Neural progenitor cell (in vitro differentiated cells): Measurements from ENCODE around the gene TMEM150C. TPM values are rescaled to one million over a fixed set of nuclear protein-coding genes. Genes with fewer than 3 reads are reported as not detected.

Experiments used
- DNase-seq: peaks from one replicate; pipeline ENCODE4 v3.0.0-alpha.2; 2016; ENCODE audit warnings: low spot score
- H2AFZ ChIP-seq: fragments of 200-600 bp; sonication (generic); replicated peaks from 2 replicates; pipeline ENCODE4 v1.6.1; 2016; ENCODE audit warnings: antibody characterized with exemption
- H3F3A ChIP-seq: fragments of 200-600 bp; sonication (generic); 2 replicates; pipeline ENCODE4 v1.6.1; 2016; ENCODE audit warnings: antibody characterized with exemption, low read depth
- H3K27ac ChIP-seq: fragments of 200-600 bp; sonication (generic); 2 replicates; pipeline ENCODE4 v1.5.1; 2016; ENCODE audit warnings: mild to moderate bottlenecking
- H3K27me3 ChIP-seq: fragments of 200-600 bp; sonication (generic); 2 replicates; pipeline ENCODE4 v1.6.1; 2016; ENCODE audit warnings: mild to moderate bottlenecking, moderate library complexity
- H3K36me3 ChIP-seq: fragments of 200-600 bp; sonication (generic); 2 replicates; pipeline ENCODE4 v1.5.1; 2016
- H3K4me1 ChIP-seq: fragments of 200-600 bp; sonication (generic); 2 replicates; pipeline ENCODE4 v1.6.1; 2016; ENCODE audit warnings: mixed run types
- H3K4me2 ChIP-seq: fragments of 200-600 bp; sonication (generic); 2 replicates; pipeline ENCODE4 v1.6.1; 2016
- H3K4me3 ChIP-seq: fragments of 200-600 bp; sonication (generic); 2 replicates; pipeline ENCODE4 v1.5.1; 2016
- H3K79me2 ChIP-seq: fragments of 200-600 bp; sonication (generic); 2 replicates; pipeline ENCODE4 v1.6.1; 2016; ENCODE audit warnings: low read depth
- H3K9ac ChIP-seq: fragments of 200-600 bp; sonication (generic); 2 replicates; pipeline ENCODE4 v1.6.1; 2016
- H3K9me3 ChIP-seq: fragments of 200-600 bp; sonication (generic); 2 replicates; pipeline ENCODE4 v1.5.1; 2016; ENCODE audit warnings: low read depth
- H4K20me1 ChIP-seq: fragments of 200-600 bp; sonication (generic); 2 replicates; pipeline ENCODE4 v1.6.1; 2016; ENCODE audit warnings: low read depth
- H3K27ac Mint-ChIP-seq: 3 replicates; pipeline ENCODE4 v1.8.0; 2021; ENCODE audit warnings: mixed read lengths
- H3K27me3 Mint-ChIP-seq: 2 replicates; pipeline ENCODE4 v1.8.0; 2022; ENCODE audit warnings: low read depth, mild to moderate bottlenecking, inconsistent platforms, moderate library complexity, mixed read lengths; ENCODE audit not compliant: insufficient read depth
- H3K36me3 Mint-ChIP-seq: 3 replicates; pipeline ENCODE4 v1.8.0; 2021; ENCODE audit warnings: mixed read lengths
- H3K4me1 Mint-ChIP-seq: 3 replicates; pipeline ENCODE4 v1.8.0; 2021; ENCODE audit warnings: mixed read lengths
- H3K4me3 Mint-ChIP-seq: 3 replicates; pipeline ENCODE4 v1.8.0; 2021; ENCODE audit warnings: mild to moderate bottlenecking, moderate library complexity, mixed read lengths
- H3K9me3 Mint-ChIP-seq: 3 replicates; pipeline ENCODE4 v1.8.0; 2020; ENCODE audit warnings: mixed read lengths
- CTCF ChIP-seq: fragments of 200-600 bp; sonication (generic); IDR thresholded peaks from 2 replicates; pipeline ENCODE4 v1.5.1; 2017; ENCODE audit warnings: antibody characterized with exemption, mild to moderate bottlenecking
- EZH2 ChIP-seq: fragments of 200-600 bp; sonication (generic); IDR thresholded peaks from 2 replicates; pipeline ENCODE4 v1.6.1; 2017; ENCODE audit warnings: antibody characterized with exemption, mild to moderate bottlenecking, moderate library complexity
- EZH2phosphoT487 ChIP-seq: fragments of 200-600 bp; sonication (generic); IDR thresholded peaks from 2 replicates; pipeline ENCODE4 v1.6.1; 2017; ENCODE audit warnings: antibody characterized with exemption
- total RNA-seq: library from RNA; depleted of rRNA; stranded (reverse); fragments of >200 nt; gene quantifications from 2 replicates; pipeline ENCODE4 v1.2.3, GENCODE V29; 2015; ENCODE audit warnings: low replicate concordance

The TMEM150C gene
- total RNA-seq, 1 donor from 2014 or later, result 3.8 TPM

GRCh38 chr4:82525307-82525911, 36.4 kb downstream of the TMEM150C start:
- H3K4me1 Mint-ChIP-seq, result peaks cover 11% of the 10 kb centered on the region
- peaks cover 2% of the 10 kb centered on the region for H3K27me3 Mint-ChIP-seq
- no peaks in the 10 kb centered on the region for H4K20me1 ChIP-seq
- no peak overlapping the region for H3K27ac ChIP-seq
- no peak for DNase-seq
- peaks cover 3% of the 10 kb centered on the region for H3F3A ChIP-seq
- no peaks in the 10 kb centered on the region for H3K79me2 ChIP-seq
- no peak overlapping the region for H3K4me3 ChIP-seq
- H3K4me3 Mint-ChIP-seq, result no peak overlapping the region
- H3K9me3 Mint-ChIP-seq, result no peaks in the 10 kb centered on the region
- H3K36me3 Mint-ChIP-seq, result no peaks in the 10 kb centered on the region
- no peak overlapping the region for H3K27ac Mint-ChIP-seq
- H3K36me3 ChIP-seq, result no peaks in the 10 kb centered on the region
- H3K4me2 ChIP-seq, result no peak overlapping the region
- TF ChIP-seq CTCF (no peak), EZH2 (no peak), EZH2phosphoT487 (no peak)
- no peak overlapping the region for H3K9ac ChIP-seq
- H3K27me3 ChIP-seq, result no peaks in the 10 kb centered on the region
- H3K4me1 ChIP-seq, result peaks cover 12% of the 10 kb centered on the region
- H2AFZ ChIP-seq, result no peak overlapping the region
- H3K9me3 ChIP-seq, result no peaks in the 10 kb centered on the region

DNA sequence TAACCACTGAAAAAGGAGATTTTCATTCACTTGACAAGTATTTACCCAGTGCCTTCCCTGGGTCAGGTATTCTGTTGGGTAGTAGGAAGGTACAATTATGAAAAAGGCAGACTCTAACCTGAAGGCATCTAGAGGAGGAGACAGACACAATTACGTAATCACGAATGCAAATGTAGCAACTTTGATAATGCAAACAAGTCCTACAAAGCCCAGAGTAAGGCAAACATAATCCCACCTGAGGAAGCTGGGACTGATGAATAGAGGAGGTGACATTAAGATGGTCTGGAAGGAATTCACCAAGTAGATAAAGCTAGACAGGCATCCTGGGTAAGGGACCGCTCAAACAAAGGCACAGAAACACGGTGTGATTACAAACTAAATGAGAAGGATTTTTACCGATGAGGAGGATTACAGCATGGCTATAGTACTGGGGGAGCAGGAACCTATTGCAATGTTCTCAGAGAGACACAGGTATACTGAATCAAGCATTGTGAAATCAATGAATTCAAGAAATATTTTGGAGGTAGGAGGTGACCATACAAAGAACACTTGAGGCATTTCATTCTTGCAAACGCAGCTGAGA, 37.1 kb downstream of the TMEM150C start:
- Mint-ChIP-seq H3K36me3 (no peaks in the 10 kb centered on the region), H3K27ac (no peak overlapping the region), H3K4me1 (peaks cover 11% of the 10 kb centered on the region), H3K4me3 (no peak overlapping the region), H3K9me3 (no peaks in the 10 kb centered on the region), H3K27me3 (peaks cover 2% of the 10 kb centered on the region)
- H3K4me2 ChIP-seq, result peak overlapping the region; percentile 12
- DNase-seq, result no peak
- H4K20me1 ChIP-seq, result no peaks in the 10 kb centered on the region
- H3K79me2 ChIP-seq, result no peaks in the 10 kb centered on the region
- H3K27me3 ChIP-seq, result no peaks in the 10 kb centered on the region
- no peak for TF ChIP-seq CTCF
- TF ChIP-seq EZH2, result no peak
- no peak for TF ChIP-seq EZH2phosphoT487
- no peaks in the 10 kb centered on the region for H3K9me3 ChIP-seq
- no peak overlapping the region for H3K4me3 ChIP-seq
- no peaks in the 10 kb centered on the region for H3K36me3 ChIP-seq
- H3F3A ChIP-seq, result peaks cover 3% of the 10 kb centered on the region
- peak overlapping the region; percentile 53 for H2AFZ ChIP-seq
- H3K9ac ChIP-seq, result no peak overlapping the region
- no peak overlapping the region for H3K27ac ChIP-seq
- peaks cover 12% of the 10 kb centered on the region for H3K4me1 ChIP-seq

DNA sequence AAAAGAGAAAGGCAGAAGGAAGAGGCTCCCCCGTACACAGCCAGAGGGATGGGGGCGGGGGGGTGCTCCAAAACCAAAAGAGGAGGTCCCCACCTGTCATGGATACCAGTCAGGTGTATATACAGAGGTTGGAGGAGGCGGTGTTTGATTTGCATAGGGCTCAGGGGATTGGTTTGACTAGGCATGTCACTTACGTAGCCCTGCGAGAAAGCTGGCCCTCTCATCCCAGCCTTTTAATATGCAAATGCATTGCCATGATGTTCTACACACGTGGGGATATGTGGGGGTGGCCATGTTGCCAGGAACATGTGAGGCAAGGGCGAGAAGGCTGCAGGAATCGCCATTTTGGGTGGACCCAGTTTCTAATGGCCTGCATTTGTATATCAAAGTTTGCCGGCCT, 38.6 kb downstream of the TMEM150C start:
- Histone ChIP-seq H3K4me1 (peaks cover 12% of the 10 kb centered on the region), H3K9ac (no peak overlapping the region), H3F3A (peaks cover 3% of the 10 kb centered on the region), H3K36me3 (no peaks in the 10 kb centered on the region), H4K20me1 (no peaks in the 10 kb centered on the region), H3K4me2 (no peak overlapping the region), H3K79me2 (no peaks in the 10 kb centered on the region), H2AFZ (no peak overlapping the region), H3K9me3 (no peaks in the 10 kb centered on the region), H3K27ac (no peak overlapping the region), H3K4me3 (no peak overlapping the region), H3K27me3 (no peaks in the 10 kb centered on the region)
- Mint-ChIP-seq H3K36me3 (no peaks in the 10 kb centered on the region), H3K4me3 (no peak overlapping the region), H3K27me3 (peaks cover 2% of the 10 kb centered on the region), H3K4me1 (peaks cover 11% of the 10 kb centered on the region), H3K9me3 (no peaks in the 10 kb centered on the region), H3K27ac (no peak overlapping the region)
- TF ChIP-seq EZH2phosphoT487, result no peak
- TF ChIP-seq EZH2, result no peak
- DNase-seq, result no peak

GRCh38 chr4:82522472-82522871, 39.3 kb downstream of the TMEM150C start:
- Histone ChIP-seq H3K4me1 (peaks cover 12% of the 10 kb centered on the region), H3F3A (peaks cover 3% of the 10 kb centered on the region), H3K27ac (no peak overlapping the region), H3K9ac (no peak overlapping the region), H3K4me3 (no peak overlapping the region), H4K20me1 (no peaks in the 10 kb centered on the region), H3K9me3 (no peaks in the 10 kb centered on the region), H3K4me2 (no peak overlapping the region), H3K36me3 (no peaks in the 10 kb centered on the region), H3K79me2 (no peaks in the 10 kb centered on the region), H3K27me3 (no peaks in the 10 kb centered on the region), H2AFZ (no peak overlapping the region)
- TF ChIP-seq EZH2phosphoT487 (no peak), EZH2 (no peak), CTCF (no peak)
- no peak for DNase-seq
- peaks cover 11% of the 10 kb centered on the region for H3K4me1 Mint-ChIP-seq
- peaks cover 2% of the 10 kb centered on the region for H3K27me3 Mint-ChIP-seq
- no peaks in the 10 kb centered on the region for H3K36me3 Mint-ChIP-seq
- H3K9me3 Mint-ChIP-seq, result no peaks in the 10 kb centered on the region
- no peak overlapping the region for H3K27ac Mint-ChIP-seq
- no peak overlapping the region for H3K4me3 Mint-ChIP-seq
